HEK293T (cell line): ENCODE measurements around the gene MROH7.

ENCODE experiments used
- CTCF ChIA-PET: fragments of 350-600 bp; formaldehyde crosslinking; extraction: SDS; loops from one replicate; lab custom pipeline; 2021; ENCODE audit warnings: antibody characterized with exemption, inconsistent platforms; lab: Yijun Ruan, JAX
- POLR2A ChIA-PET: fragments of 350-600 bp; formaldehyde crosslinking; extraction: SDS; loops from one replicate; lab custom pipeline; 2020; ENCODE audit warnings: antibody characterized with exemption, inconsistent platforms; lab: Yijun Ruan, JAX
- DNase-seq: peaks from one replicate; pipeline ENCODE4 v3.0.0; 2012; ENCODE audit warnings: mixed read lengths; ENCODE audit errors: extremely low spot score
- ARNT ChIP-seq: fragments of 450-650 bp; IDR thresholded peaks from 2 replicates; pipeline ENCODE4 v1.6.1; 2017; ENCODE audit warnings: mild to moderate bottlenecking
- BHLHE40 ChIP-seq: fragments of 450-650 bp; IDR thresholded peaks from 2 replicates; pipeline ENCODE4 v1.6.1; 2016; ENCODE audit warnings: mild to moderate bottlenecking, moderate library complexity, borderline replicate concordance
- CTBP1 ChIP-seq: fragments of 450-650 bp; IDR thresholded peaks from 2 replicates; pipeline ENCODE4 v1.6.1; 2016; ENCODE audit warnings: borderline replicate concordance
- ELF4 ChIP-seq: fragments of 450-650 bp; IDR thresholded peaks from 2 replicates; pipeline ENCODE4 v1.6.1; 2017; ENCODE audit warnings: antibody characterized with exemption
- FOXA1 ChIP-seq: fragments of 450-650 bp; IDR thresholded peaks from 2 replicates; pipeline ENCODE4 v1.6.1; 2016; ENCODE audit warnings: mild to moderate bottlenecking
- FOXK2 ChIP-seq: fragments of 450-650 bp; IDR thresholded peaks from 2 replicates; pipeline ENCODE4 v1.6.1; 2016; ENCODE audit warnings: mild to moderate bottlenecking
- FOXM1 ChIP-seq: fragments of 450-650 bp; IDR thresholded peaks from 2 replicates; pipeline ENCODE4 v1.6.1; 2017; ENCODE audit warnings: mild to moderate bottlenecking, borderline replicate concordance
- HDGF ChIP-seq: fragments of 450-650 bp; IDR thresholded peaks from 2 replicates; pipeline ENCODE4 v1.6.1; 2017; ENCODE audit warnings: antibody characterized with exemption, borderline replicate concordance
- L3MBTL2 ChIP-seq: fragments of 450-650 bp; conservative IDR thresholded peaks from 2 replicates; pipeline ENCODE4 v1.6.1; 2016; ENCODE audit warnings: mild to moderate bottlenecking
- LEF1 ChIP-seq: fragments of 450-650 bp; IDR thresholded peaks from 2 replicates; pipeline ENCODE4 v1.6.1; 2017; ENCODE audit warnings: mild to moderate bottlenecking, borderline replicate concordance
- NFRKB ChIP-seq: fragments of 450-650 bp; IDR thresholded peaks from 2 replicates; pipeline ENCODE4 v1.6.1; 2016; ENCODE audit warnings: mild to moderate bottlenecking, moderate library complexity
- PKNOX1 ChIP-seq: fragments of 450-650 bp; IDR thresholded peaks from 2 replicates; pipeline ENCODE4 v1.6.1; 2016
- SP1 ChIP-seq: fragments of 450-650 bp; IDR thresholded peaks from 2 replicates; pipeline ENCODE4 v1.6.1; 2017
- SUZ12 ChIP-seq: fragments of 450-650 bp; IDR thresholded peaks from 2 replicates; pipeline ENCODE4 v1.6.1; 2016; ENCODE audit warnings: mild to moderate bottlenecking
- TARDBP ChIP-seq: fragments of 450-650 bp; IDR thresholded peaks from 2 replicates; pipeline ENCODE4 v1.6.1; 2016
- ZNF384 ChIP-seq: fragments of 450-650 bp; IDR thresholded peaks from 2 replicates; pipeline ENCODE4 v1.6.1; 2016

Gene MROH7

GRCh38 chr1:54723985-54724384, 82.4 kb downstream of the MROH7 start:
- ChIA-PET POLR2A (no interaction called here), CTCF (interaction anchor here (0.5 kb wide), 1 partner anchor 52 kb away, joined by 4 read pairs; no protein-coding TSS in a partner anchor)
- TF ChIP-seq ZNF384 (no peak), HDGF (no peak), LEF1 (no peak), FOXM1 (no peak), SP1 (no peak), PKNOX1 (no peak), CTBP1 (no peak), BHLHE40 (no peak), ELF4 (no peak), ARNT (no peak), FOXA1 (no peak)
- DNase-seq = no peak

- TF ChIP-seq SUZ12 (no peak), ELF4 (no peak), ZNF384 (no peak), L3MBTL2 (no peak), PKNOX1 (no peak), FOXA1 (no peak), BHLHE40 (no peak)
- ChIA-PET POLR2A (interaction anchor here (2.3 kb wide), 1 partner anchor 9 kb away, joined by 10 read pairs; the partner anchor contains the start of gene TTC4), CTCF (no interaction called here)
- no peak for DNase-seq
Measured at GRCh38 chr1:54724771-54725170, 83.2 kb downstream of the MROH7 start.

GRCh38 chr1:54728027-54728426, 86.4 kb downstream of the MROH7 start:
- TF ChIP-seq ZNF384 (no peak), BHLHE40 (no peak), NFRKB (no peak), ARNT (no peak), HDGF (no peak), CTBP1 (no peak), ELF4 (no peak), SUZ12 (no peak), FOXA1 (no peak), LEF1 (no peak), TARDBP (no peak), L3MBTL2 (no peak), SP1 (no peak)
- CTCF ChIA-PET = no interaction called here
- POLR2A ChIA-PET = no interaction called here
- DNase-seq = no peak

- ChIA-PET CTCF (no interaction called here), POLR2A (no interaction called here)
- TF ChIP-seq ARNT (no peak), FOXA1 (no peak), LEF1 (no peak), SUZ12 (no peak), CTBP1 (no peak), HDGF (no peak), ZNF384 (no peak), NFRKB (no peak), BHLHE40 (no peak), L3MBTL2 (no peak), FOXK2 (no peak), TARDBP (no peak), PKNOX1 (no peak), ELF4 (no peak), FOXM1 (no peak), SP1 (no peak)
- DNase-seq = no peak
Measured at GRCh38 chr1:54736685-54737084, 95.1 kb downstream of the MROH7 start.

- ChIA-PET POLR2A (no interaction called here), CTCF (no interaction called here)
- no peak for TF ChIP-seq FOXA1
- no peak for TF ChIP-seq NFRKB
- no peak for TF ChIP-seq LEF1
- no peak for TF ChIP-seq SUZ12
- TF ChIP-seq HDGF = no peak
- no peak for TF ChIP-seq L3MBTL2
- TF ChIP-seq SP1 = no peak
- no peak for TF ChIP-seq ZNF384
- TF ChIP-seq PKNOX1 = no peak
- TF ChIP-seq ARNT = no peak
- no peak for TF ChIP-seq FOXM1
- no peak for TF ChIP-seq TARDBP
- DNase-seq = no peak
Measured at GRCh38 chr1:54738244-54738643, 96.7 kb downstream of the MROH7 start.
